ENCODE measurements around the gene NPFFR2. TPM values are rescaled to one million over a fixed set of nuclear protein-coding genes. Genes with fewer than 3 reads are reported as not detected.

Gene NPFFR2
- total RNA-seq, 2 donors from 2014 or later: 0.45 TPM; not detected in 1

DNA sequence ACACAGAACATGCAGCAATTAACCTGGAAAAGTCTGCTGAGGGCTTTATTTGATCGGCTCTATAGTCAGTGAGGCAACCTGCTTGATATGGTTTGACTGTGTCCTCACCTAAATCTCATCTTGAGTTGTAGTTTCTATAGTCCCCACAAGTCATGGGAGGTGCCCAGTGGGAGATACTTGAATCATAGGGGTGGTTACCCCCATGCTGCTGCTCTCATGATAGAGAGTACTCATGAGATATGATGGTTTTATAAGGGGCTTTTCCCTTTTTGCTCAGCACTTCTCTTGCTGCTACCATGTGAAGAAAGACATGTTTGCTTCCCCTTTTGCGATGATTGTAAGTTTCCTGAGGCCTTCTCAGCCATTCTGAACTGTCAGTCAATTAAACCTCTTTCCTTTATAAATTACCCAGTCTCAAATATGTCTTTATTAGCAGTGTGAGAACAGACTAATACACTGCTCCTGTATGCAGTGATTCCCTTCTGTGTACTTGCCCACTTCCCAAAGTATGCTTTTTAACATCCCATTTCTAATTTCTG, 78.2 kb downstream of the NPFFR2 start:
- WGBS: 87% methylated on average over 2 of the region's 2 CpGs
- Histone ChIP-seq H3K27ac (no peak overlapping the region), H3K36me3 (no peaks in the 10 kb centered on the region), H3K4me1 (replicated peaks) (no peaks in the 10 kb centered on the region), H3K9me3 (no peaks in the 10 kb centered on the region), H3K4me3 (no peak overlapping the region), H3K27me3 (replicated peaks; ENCODE audit: insufficient read depth) (no peaks in the 10 kb centered on the region)
- no peak for TF ChIP-seq CTCF (IDR thresholded peaks at IDR 0.05)
- no peak for TF ChIP-seq POLR2A (IDR thresholded peaks at IDR 0.05)
- no peak for TF ChIP-seq POLR2AphosphoS5 (IDR thresholded peaks at IDR 0.05)
- intact Hi-C loops (cut with DNase I): no loop called here
- DNase-seq (ENCODE audit: low spot score): no peak

- DNase-seq (ENCODE audit: low spot score): no peak
- Histone ChIP-seq H3K4me1 (replicated peaks) (no peaks in the 10 kb centered on the region), H3K36me3 (no peaks in the 10 kb centered on the region), H3K27ac (no peak overlapping the region), H3K9me3 (no peaks in the 10 kb centered on the region), H3K4me3 (no peak overlapping the region), H3K27me3 (replicated peaks; ENCODE audit: insufficient read depth) (no peaks in the 10 kb centered on the region)
- intact Hi-C loops (cut with DNase I): no loop called here
- no peak for TF ChIP-seq POLR2A (IDR thresholded peaks at IDR 0.05)
- WGBS: 74% methylated on average over 1 of the region's 1 CpG
Observed at GRCh38 chr4:72110886-72111285, 79.1 kb downstream of the NPFFR2 start.

DNA sequence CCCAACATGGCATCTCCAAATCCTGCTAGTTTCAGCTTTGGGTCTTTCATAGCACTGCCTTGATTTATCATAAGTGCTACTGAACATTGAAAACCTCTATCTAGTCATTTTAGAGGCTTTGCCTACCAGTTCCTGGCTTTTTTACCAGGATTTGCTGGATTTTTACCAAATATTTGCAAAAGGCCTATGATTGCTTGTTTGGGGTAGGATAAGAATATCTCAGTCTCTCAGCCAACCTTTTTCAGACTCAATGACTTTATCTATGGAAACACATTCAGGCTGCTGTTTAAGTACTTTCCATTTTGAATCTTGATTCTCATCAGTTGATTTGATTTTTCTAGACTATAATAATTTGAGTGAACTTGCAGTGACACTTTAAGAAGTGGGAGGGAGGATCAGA, 80.1 kb downstream of the NPFFR2 start:
- no peaks in the 10 kb centered on the region for H3K36me3 ChIP-seq
- no peak overlapping the region for H3K4me3 ChIP-seq
- H3K9me3 ChIP-seq: no peaks in the 10 kb centered on the region
- TF ChIP-seq POLR2AphosphoS5 (IDR thresholded peaks at IDR 0.05) (no peak), POLR2A (IDR thresholded peaks at IDR 0.05) (no peak), CTCF (IDR thresholded peaks at IDR 0.05) (no peak)
- no peak for DNase-seq (ENCODE audit: low spot score)
- no peaks in the 10 kb centered on the region for H3K27me3 ChIP-seq (replicated peaks; ENCODE audit: insufficient read depth)
- intact Hi-C loops (cut with DNase I): no loop called here
- H3K4me1 ChIP-seq (replicated peaks): no peaks in the 10 kb centered on the region
- no peak overlapping the region for H3K27ac ChIP-seq

- intact Hi-C loops (cut with DNase I): no loop called here
- 54% methylated on average over 3 of the region's 3 CpGs for WGBS
- TF ChIP-seq POLR2A (IDR thresholded peaks at IDR 0.05): no peak
- TF ChIP-seq POLR2AphosphoS5 (IDR thresholded peaks at IDR 0.05): no peak
- TF ChIP-seq CTCF (IDR thresholded peaks at IDR 0.05): no peak
- Histone ChIP-seq H3K36me3 (no peaks in the 10 kb centered on the region), H3K27ac (no peak overlapping the region), H3K27me3 (replicated peaks; ENCODE audit: insufficient read depth) (no peaks in the 10 kb centered on the region), H3K9me3 (no peaks in the 10 kb centered on the region), H3K4me3 (no peak overlapping the region), H3K4me1 (replicated peaks) (no peaks in the 10 kb centered on the region)
- DNase-seq (ENCODE audit: low spot score): no peak
Observed at GRCh38 chr4:72112514-72113156, 80.8 kb downstream of the NPFFR2 start.

- TF ChIP-seq POLR2A (IDR thresholded peaks at IDR 0.05): no peak
- no peak for TF ChIP-seq POLR2AphosphoS5 (IDR thresholded peaks at IDR 0.05)
- no peak for TF ChIP-seq CTCF (IDR thresholded peaks at IDR 0.05)
- intact Hi-C loops (cut with DNase I): no loop called here
- WGBS: 91% methylated on average over 3 of the region's 3 CpGs
Observed at GRCh38 chr4:72118017-72118416, 86.2 kb downstream of the NPFFR2 start.

More at GRCh38 chr4:72118017-72118416, 86.2 kb downstream of the NPFFR2 start:
- no peaks in the 10 kb centered on the region for H3K36me3 ChIP-seq
- H3K9me3 ChIP-seq: no peaks in the 10 kb centered on the region
- H3K27me3 ChIP-seq (replicated peaks; ENCODE audit: insufficient read depth): no peaks in the 10 kb centered on the region
- no peaks in the 10 kb centered on the region for H3K4me1 ChIP-seq (replicated peaks)
- no peak overlapping the region for H3K4me3 ChIP-seq
- no peak overlapping the region for H3K27ac ChIP-seq
- DNase-seq (ENCODE audit: low spot score): no peak
